GOT3 (cell line): ENCODE results near the gene SYVN1.
A peak's percentile ranks its signal among the peaks of the same experiment; 100 is the strongest.

Source experiments
- DNase-seq: peaks from one replicate; lab custom pipeline; 2025; ENCODE audit warnings: mixed read lengths; lab: John Stamatoyannopoulos, UW

SYVN1 gene

GRCh38 chr11:65087827-65088226 is 46.5 kb downstream of the SYVN1 start:
- DNase-seq, result no peak

- DNase-seq, result no peak
Measured at GRCh38 chr11:65087216-65087615, 47.1 kb downstream of the SYVN1 start.

- no peak for DNase-seq
Measured at GRCh38 chr11:65086809-65087208, 47.5 kb downstream of the SYVN1 start.

- DNase-seq, result no peak
Measured at GRCh38 chr11:65085446-65085845, 48.9 kb downstream of the SYVN1 start.

- no peak for DNase-seq
Measured at GRCh38 chr11:65084598-65085375, 49.5 kb downstream of the SYVN1 start.

- peak; percentile 56 for DNase-seq
Measured at GRCh38 chr11:65083834-65084597, 50.3 kb downstream of the SYVN1 start, which contains the start of the genes CDCA5 and ZFPL1. TSS of gene CDCA5 (minus strand) at chr11:65084040. CDS start at chr11:65083978, 62 bp downstream. TSS of gene ZFPL1 (plus strand) at chr11:65084222. CDS start at chr11:65084699, 477 bp downstream.

GRCh38 chr11:65083134-65083833 is 51.0 kb downstream of the SYVN1 start:
- DNase-seq, result no peak

GRCh38 chr11:65078786-65079342 is 55.5 kb downstream of the SYVN1 start:
- no peak for DNase-seq

- no peak for DNase-seq
Measured at GRCh38 chr11:65078151-65078550, 56.2 kb downstream of the SYVN1 start.

GRCh38 chr11:65077451-65077850 is 56.9 kb downstream of the SYVN1 start:
- no peak for DNase-seq
